ENCODE results near the gene NR1H2. TPM values are rescaled to one million over a fixed set of nuclear protein-coding genes. Genes with fewer than 3 reads are reported as not detected.

Gene NR1H2
- total and polyA plus RNA-seq, 10 of the 15 experiments (the other 5 are each of a cell fraction or from before 2014, with no cell fraction given): 0.05 to 54.2 (median 35.1) TPM

GRCh38 chr19:50417111-50418081, 41.1 kb downstream of the NR1H2 start (continued):
- TF ChIP-seq GATAD2B (conservative IDR thresholded peaks at IDR 0.05; ENCODE audit: low read depth) (peak; percentile 50), KLF5 (IDR thresholded peaks at IDR 0.05; ENCODE audit: partially characterized antibody) (no peak), ZNF217 (IDR thresholded peaks at IDR 0.05) (0 out of 2 replicates have a peak, but pooled peaks have one; percentile 22), RELB (IDR thresholded peaks at IDR 0.05; ENCODE audit: low read depth) (0 out of 2 replicates have a peak, but pooled peaks have one; percentile 12), CHD2 (IDR thresholded peaks at IDR 0.05; ENCODE audit: borderline replicate concordance, low read depth, low read length) (0 out of 2 replicates have a peak, but pooled peaks have one; percentile 14), POLR2A (IDR thresholded peaks at IDR 0.05; ENCODE audit: low read depth, low read length) (0 out of 2 replicates have a peak, but pooled peaks have one; percentile 32), TBL1XR1 (IDR thresholded peaks at IDR 0.05; ENCODE audit: low read depth, low read length) (no peak), NKRF (conservative IDR thresholded peaks at IDR 0.05) (0 out of 2 replicates have a peak, but pooled peaks have one; percentile 8), SMARCA5 (IDR thresholded peaks at IDR 0.05) (peak; percentile 89), MEF2B (IDR thresholded peaks at IDR 0.05; ENCODE audit: partially characterized antibody, poor library complexity, severe bottlenecking) (peak; percentile 94)

All from GM12878 (cell line).